Calu3 (cell line): ENCODE data around the gene HOXB4. TPM values are rescaled to one million over a fixed set of nuclear protein-coding genes. Genes with fewer than 3 reads are reported as not detected.

ENCODE experiments used
- BruUV-seq: library from RNA; stranded (reverse); fragments of 400-500 nt; replicated peaks from 2 replicates; lab custom pipeline; 2021; lab: Mats Ljungman, UMichigan
- CTCF ChIA-PET: fragments of 300-600 bp; sonication (Branson Sonifier 250); formaldehyde crosslinking; loops from one replicate; lab custom pipeline; 2022; ENCODE audit warnings: antibody characterized with exemption; lab: Charles Lee
- DNase-seq: peaks from one replicate; pipeline ENCODE4 v3.0.0; 2022
- H3K27ac Mint-ChIP-seq: one replicate; pipeline ENCODE4 v1.8.0; 2022; ENCODE audit warnings: mixed read lengths; ENCODE audit not compliant: unreplicated experiment
- H3K27me3 Mint-ChIP-seq: one replicate; pipeline ENCODE4 v1.8.0; 2022; ENCODE audit warnings: mixed read lengths; ENCODE audit not compliant: unreplicated experiment
- H3K36me3 Mint-ChIP-seq: one replicate; pipeline ENCODE4 v1.8.0; 2022; ENCODE audit warnings: mild to moderate bottlenecking, moderate library complexity, mixed read lengths; ENCODE audit not compliant: insufficient read depth, unreplicated experiment
- H3K4me1 Mint-ChIP-seq: one replicate; pipeline ENCODE4 v1.8.0; 2022; ENCODE audit warnings: mild to moderate bottlenecking, low read depth, mixed read lengths; ENCODE audit not compliant: unreplicated experiment
- H3K4me3 Mint-ChIP-seq: one replicate; pipeline ENCODE4 v1.8.0; 2022; ENCODE audit warnings: mild to moderate bottlenecking, low read depth, moderate library complexity, mixed read lengths; ENCODE audit not compliant: unreplicated experiment
- H3K9me3 Mint-ChIP-seq: one replicate; pipeline ENCODE4 v1.8.0; 2022; ENCODE audit warnings: low read depth, mixed read lengths; ENCODE audit not compliant: unreplicated experiment
- CTCF ChIP-seq: fragments of 200-600 bp; IDR thresholded peaks from one replicate; pipeline ENCODE4 v1.8.0; 2022; ENCODE audit warnings: antibody characterized with exemption; ENCODE audit not compliant: unreplicated experiment
- intact Hi-C: fragments of 100-400 bp; cut with micrococcal nuclease; formaldehyde crosslinking; loops from one replicate; pipeline ENCODE4 v1.10.0; 2022; ENCODE audit not compliant: unreplicated experiment
- total RNA-seq: library from RNA; stranded (reverse); gene quantifications from 2 replicates; pipeline ENCODE4 v1.2.3, GENCODE V29; 2022

The HOXB4 gene
- total RNA-seq, 1 experiment from 2014 or later: 28.0 TPM

DNA sequence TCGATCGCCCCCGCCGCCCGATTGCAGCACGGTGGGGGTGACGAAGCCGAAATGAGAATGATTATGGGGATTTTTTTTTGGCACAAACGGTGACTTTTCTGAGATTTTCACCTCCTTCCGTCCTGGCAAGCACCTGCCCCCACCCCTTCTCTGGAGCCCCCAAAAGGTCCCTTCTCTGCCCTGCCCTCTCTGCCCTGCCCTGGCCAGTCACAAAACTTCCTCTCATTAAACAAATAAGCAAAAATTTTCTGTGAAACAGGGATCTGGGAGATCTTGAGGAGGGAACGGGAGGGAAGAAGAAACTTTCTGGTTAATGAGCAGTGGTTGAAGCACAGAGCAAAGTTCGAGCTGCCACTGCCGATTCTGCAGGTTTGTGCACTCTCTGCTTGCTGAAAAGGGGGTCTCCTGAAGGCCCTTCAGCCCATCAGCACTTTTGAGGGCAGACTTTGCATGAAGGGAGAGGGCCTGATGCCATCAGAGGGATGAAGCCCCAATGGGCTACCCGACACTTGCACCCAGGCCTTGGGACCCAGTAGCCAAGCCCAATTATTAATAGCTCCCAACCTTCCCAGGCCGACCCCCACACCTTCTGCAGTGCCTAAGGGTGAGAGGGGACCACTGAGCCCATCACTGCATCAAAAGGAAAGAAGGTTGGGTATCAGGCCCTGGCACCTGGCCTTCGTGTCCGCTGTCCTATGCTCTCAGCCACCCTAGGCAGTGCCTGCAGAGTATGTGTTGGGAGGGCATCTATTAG lies 38.0 kb upstream of the HOXB4 start:
- Mint-ChIP-seq H3K27me3 (peaks cover 66% of the 10 kb centered on the region), H3K4me3 (peak overlapping the region; percentile 88), H3K36me3 (peaks cover 98% of the 10 kb centered on the region), H3K9me3 (no peaks in the 10 kb centered on the region), H3K27ac (peak overlapping the region; percentile 74), H3K4me1 (peaks cover 49% of the 10 kb centered on the region)
- no peak for TF ChIP-seq CTCF
- intact Hi-C loops: loop anchor here (5.0 kb wide), 1 partner anchor 309 kb away; no protein-coding TSS in a partner anchor
- DNase-seq: no peak
- no TSS peak for BruUV-seq
- CTCF ChIA-PET: interaction anchor here (0.9 to 2.9 kb wide), 5 partner anchors 15 to 353 kb away, joined by 3 to 10 read pairs (median 6); no protein-coding TSS in a partner anchor

DNA sequence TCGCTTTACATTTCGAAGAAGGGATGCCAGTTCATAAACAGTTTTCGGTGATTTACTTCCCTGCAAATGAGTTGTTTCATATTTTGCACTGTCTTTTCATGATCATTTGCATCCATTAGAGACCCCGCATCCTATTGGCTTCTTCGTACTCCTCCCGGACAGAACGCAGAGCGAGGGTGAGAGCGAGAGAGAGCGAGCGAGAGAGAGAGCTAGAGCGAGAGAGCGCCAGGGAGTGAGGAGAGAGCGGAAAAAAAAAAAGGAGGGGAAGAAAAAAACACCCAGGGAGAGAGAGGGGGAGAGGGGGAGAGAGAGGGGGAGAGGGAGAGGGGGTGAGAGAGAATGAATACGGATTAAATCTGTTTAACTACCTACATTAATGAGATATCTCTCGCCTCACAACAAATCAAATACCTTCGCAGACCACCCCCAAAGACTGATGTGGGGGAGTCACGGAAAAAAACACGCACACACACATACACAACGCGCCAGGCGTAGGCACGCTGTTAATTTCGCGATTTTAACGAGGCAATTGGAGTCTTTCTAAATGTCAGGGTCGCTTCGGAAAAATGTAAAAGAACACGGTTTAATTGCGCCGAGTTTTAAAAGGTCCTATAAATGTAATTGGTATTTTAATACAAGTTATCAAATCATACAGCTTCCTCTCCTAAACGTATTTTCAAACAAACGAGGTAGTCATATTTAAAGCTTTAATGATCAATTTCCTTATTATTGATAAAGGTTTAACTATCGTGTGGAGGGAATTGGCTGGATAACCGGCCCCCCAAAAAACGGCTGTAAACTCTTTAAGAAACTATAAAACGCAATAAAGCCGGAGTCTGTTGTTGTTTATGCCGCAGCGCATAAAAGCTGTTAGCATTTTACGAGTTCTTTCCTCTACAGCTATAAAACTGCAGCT lies 37.2 kb upstream of the HOXB4 start, which contains the start of gene HOXB8:
TSS of gene HOXB8 (minus strand) at position 246 of the 916 bp plus-strand sequence. CDS start 588 bp downstream, outside the sequence.
- Mint-ChIP-seq H3K27ac (peak within 1 kb of the TSS; percentile 74), H3K9me3 (no peaks in the 10 kb centered on the region), H3K4me3 (peak within 1 kb of the TSS; percentile 88), H3K36me3 (peaks cover 98% of the 10 kb centered on the region), H3K27me3 (peaks cover 57% of the 10 kb centered on the region), H3K4me1 (peaks cover 41% of the 10 kb centered on the region)
- no peak for DNase-seq
- intact Hi-C loops: loop anchor here (5.0 kb wide), 1 partner anchor 308 kb away; no protein-coding TSS in a partner anchor
- CTCF ChIA-PET: interaction anchor here (0.6 to 2.9 kb wide), 8 partner anchors 17 to 480 kb away, joined by 3 to 10 read pairs (median 3); no protein-coding TSS in a partner anchor
- BruUV-seq: no TSS peak
- TF ChIP-seq CTCF: no peak

DNA sequence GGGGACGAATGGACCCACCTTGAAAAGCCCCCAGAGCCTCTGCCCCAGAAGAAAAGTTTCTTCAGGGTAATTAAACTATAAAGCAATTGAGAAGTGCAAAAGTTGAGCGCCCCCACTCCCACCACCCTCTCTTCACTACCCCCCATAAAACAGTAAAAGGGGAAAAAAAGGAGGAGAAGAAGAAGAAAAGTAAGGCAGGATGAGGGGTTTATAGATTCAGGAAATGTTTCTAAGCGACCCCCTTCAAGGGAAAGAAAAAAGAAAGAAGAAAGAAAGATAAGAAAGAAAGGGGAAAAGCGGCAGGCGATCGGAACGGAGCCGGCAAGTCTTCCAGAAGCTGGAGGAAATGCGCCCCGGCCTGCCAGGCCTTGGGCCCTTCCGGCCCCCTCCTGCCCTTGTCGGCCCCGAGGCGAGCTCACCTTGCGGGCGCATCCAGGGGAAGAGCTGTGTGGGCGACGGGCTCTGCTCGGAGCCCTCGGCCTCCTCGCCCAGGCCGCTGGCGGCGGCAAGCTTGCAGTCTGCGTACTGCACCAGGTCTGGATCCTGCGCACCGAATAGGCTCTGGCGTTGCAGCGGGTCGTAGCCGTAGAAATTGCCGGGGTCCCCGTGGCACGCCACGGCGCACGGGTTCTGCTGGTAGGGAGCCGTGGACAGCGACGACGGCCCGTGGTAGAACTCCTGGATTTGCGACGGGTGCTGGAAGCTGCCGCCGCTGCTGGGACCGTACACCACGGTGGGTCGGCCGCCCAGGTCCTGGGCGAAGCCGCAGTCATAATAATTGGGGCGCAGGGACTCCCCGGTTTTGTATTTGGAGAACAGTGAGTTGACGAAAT lies 35.9 kb upstream of the HOXB4 start:
- H3K27me3 Mint-ChIP-seq: peaks cover 45% of the 10 kb centered on the region
- DNase-seq: no peak
- H3K27ac Mint-ChIP-seq: peak overlapping the region; percentile 74
- BruUV-seq: no TSS peak
- TF ChIP-seq CTCF: no peak
- peak overlapping the region; percentile 88 for H3K4me3 Mint-ChIP-seq
- H3K36me3 Mint-ChIP-seq: peaks cover 100% of the 10 kb centered on the region
- no peaks in the 10 kb centered on the region for H3K9me3 Mint-ChIP-seq
- CTCF ChIA-PET: interaction anchor here (0.6 to 2.9 kb wide), 10 partner anchors 9 to 589 kb away, joined by 3 to 10 read pairs (median 4); partner anchors contain the start of genes HOXB6 and HOXB9
- intact Hi-C loops: no loop called here
- peaks cover 36% of the 10 kb centered on the region for H3K4me1 Mint-ChIP-seq
